Measurements from ENCODE around the gene RNF149.

DNA sequence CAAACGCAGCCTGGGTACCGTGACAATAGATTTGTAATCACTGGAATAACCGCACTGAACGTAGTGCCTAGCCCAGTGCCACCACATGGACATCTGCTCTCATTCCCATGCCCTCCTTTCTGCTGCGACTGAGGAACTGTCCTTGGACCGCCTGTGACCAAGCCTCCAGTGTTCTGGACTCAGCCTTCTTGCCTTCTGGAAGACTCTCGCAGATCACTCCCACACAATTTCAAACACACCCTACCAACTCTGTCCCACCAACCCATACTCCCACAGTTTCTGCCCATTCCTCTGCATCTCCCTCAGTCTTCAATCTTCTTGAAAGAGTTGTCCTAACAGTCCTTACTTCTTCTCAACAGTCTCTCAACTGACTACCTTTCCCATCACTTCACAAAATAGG lies 2.1 kb downstream of the RNF149 start:
- no peak for TF ChIP-seq POLR2A (IDR thresholded peaks at IDR 0.05)
- TF ChIP-seq, protein P1, sequence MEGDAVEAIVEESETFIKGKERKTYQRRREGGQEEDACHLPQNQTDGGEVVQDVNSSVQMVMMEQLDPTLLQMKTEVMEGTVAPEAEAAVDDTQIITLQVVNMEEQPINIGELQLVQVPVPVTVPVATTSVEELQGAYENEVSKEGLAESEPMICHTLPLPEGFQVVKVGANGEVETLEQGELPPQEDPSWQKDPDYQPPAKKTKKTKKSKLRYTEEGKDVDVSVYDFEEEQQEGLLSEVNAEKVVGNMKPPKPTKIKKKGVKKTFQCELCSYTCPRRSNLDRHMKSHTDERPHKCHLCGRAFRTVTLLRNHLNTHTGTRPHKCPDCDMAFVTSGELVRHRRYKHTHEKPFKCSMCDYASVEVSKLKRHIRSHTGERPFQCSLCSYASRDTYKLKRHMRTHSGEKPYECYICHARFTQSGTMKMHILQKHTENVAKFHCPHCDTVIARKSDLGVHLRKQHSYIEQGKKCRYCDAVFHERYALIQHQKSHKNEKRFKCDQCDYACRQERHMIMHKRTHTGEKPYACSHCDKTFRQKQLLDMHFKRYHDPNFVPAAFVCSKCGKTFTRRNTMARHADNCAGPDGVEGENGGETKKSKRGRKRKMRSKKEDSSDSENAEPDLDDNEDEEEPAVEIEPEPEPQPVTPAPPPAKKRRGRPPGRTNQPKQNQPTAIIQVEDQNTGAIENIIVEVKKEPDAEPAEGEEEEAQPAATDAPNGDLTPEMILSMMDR (IDR thresholded peaks at IDR 0.05): no peak
